ENCODE results near the gene FBXL4.
A peak's percentile ranks its signal among the peaks of the same experiment; 100 is the strongest.

Gene FBXL4

GRCh38 chr6:98846021-98846380 is 101.7 kb downstream of the FBXL4 start:
- intact Hi-C loops (cut with DNase I; ENCODE audit: low total_unique reads): no loop called here
- Histone ChIP-seq H3K4me3 (no peak overlapping the region), H3K4me1 (peaks cover 0 to 43% (median 27%) of the 10 kb centered on the region in 4 donors), H3K27me3 (peaks cover 9 to 83% of the 10 kb centered on the region in 2 donors), H3K36me3 (no peaks in the 10 kb centered on the region), H3K9me3 (no peaks in the 10 kb centered on the region), H3K27ac (no peak overlapping the region)
- TF ChIP-seq CTCF (IDR thresholded peaks at IDR 0.05): no peak
- DNase-seq: no peak

- Histone ChIP-seq H3K36me3 (no peaks in the 10 kb centered on the region), H3K9me3 (no peaks in the 10 kb centered on the region), H3K4me3 (peak overlapping the region in 1 of 2 donors; percentile 34), H3K27me3 (peaks cover 9 to 88% of the 10 kb centered on the region in 2 donors), H3K27ac (no peak overlapping the region), H3K4me1 (peaks cover 0 to 43% (median 27%) of the 10 kb centered on the region in 4 donors)
- DNase-seq: peak; percentile 69 to 83
- intact Hi-C loops (cut with DNase I; ENCODE audit: low total_unique reads): no loop called here
- TF ChIP-seq CTCF (IDR thresholded peaks at IDR 0.05): peak; percentile 62 to 81
Observed at GRCh38 chr6:98845211-98846020, 102.3 kb downstream of the FBXL4 start.

GRCh38 chr6:98844244-98845210 is 103.2 kb downstream of the FBXL4 start:
- no peak for DNase-seq
- intact Hi-C loops (cut with DNase I; ENCODE audit: low total_unique reads): no loop called here
- H3K36me3 ChIP-seq: no peaks in the 10 kb centered on the region
- no peaks in the 10 kb centered on the region for H3K9me3 ChIP-seq
- H3K27ac ChIP-seq: no peak overlapping the region
- peak overlapping the region in 1 of 2 donors; percentile 34 for H3K4me3 ChIP-seq
- TF ChIP-seq CTCF (IDR thresholded peaks at IDR 0.05): no peak
- peaks cover 9 to 97% of the 10 kb centered on the region in 2 donors for H3K27me3 ChIP-seq
- peaks cover 0 to 43% (median 27%) of the 10 kb centered on the region in 4 donors for H3K4me1 ChIP-seq

GRCh38 chr6:98843271-98844243 is 104.2 kb downstream of the FBXL4 start:
- no peaks in the 10 kb centered on the region for H3K36me3 ChIP-seq
- intact Hi-C loops (cut with DNase I; ENCODE audit: low total_unique reads): no loop called here
- H3K27me3 ChIP-seq: peaks cover 9 to 97% of the 10 kb centered on the region in 2 donors
- H3K9me3 ChIP-seq: no peaks in the 10 kb centered on the region
- H3K4me3 ChIP-seq: no peak overlapping the region
- no peak overlapping the region for H3K27ac ChIP-seq
- DNase-seq: peak in 1 of 2 donors; percentile 66
- H3K4me1 ChIP-seq: peaks cover 0 to 43% (median 27%) of the 10 kb centered on the region in 4 donors
- TF ChIP-seq CTCF (IDR thresholded peaks at IDR 0.05): no peak
